Cardiac septum (tissue), 1 donor: ENCODE measurements around the gene CCDC92. TPM values are rescaled to one million over a fixed set of nuclear protein-coding genes. Genes with fewer than 3 reads are reported as not detected.
"Not testable (repeated sequence)": the region's sequence is repeated elsewhere in the genome, so short reads cannot be mapped to it uniquely, and the experiment has no call there.

Experiments
- DNase-seq: peaks from one replicate; pipeline ENCODE4 v3.0.0-alpha.2; 2020; ENCODE audit warnings: low spot score
- intact Hi-C: fragments of 100-400 bp; cut with DNase I; formaldehyde crosslinking; loops from one replicate; pipeline ENCODE4 v1.14.0; 2022
- total RNA-seq: library from RNA; stranded (reverse); fragmentation: NEBNext Ultra II Directional; extraction: Animal tissue kit (Norgen Biotek cat#: 25700); gene quantifications from one replicate; pipeline ENCODE4 v1.2.1, GENCODE V29; 2021
- donor health status: DM: no; HTN: no; CAD: no.

The CCDC92 gene
- total RNA-seq, 1 donor from 2014 or later: 48.3 TPM

GRCh38 chr12:123923927-123924326 lies 48.7 kb downstream of the CCDC92 start:
- no peak for DNase-seq
- intact Hi-C loops: no loop called here

DNA sequence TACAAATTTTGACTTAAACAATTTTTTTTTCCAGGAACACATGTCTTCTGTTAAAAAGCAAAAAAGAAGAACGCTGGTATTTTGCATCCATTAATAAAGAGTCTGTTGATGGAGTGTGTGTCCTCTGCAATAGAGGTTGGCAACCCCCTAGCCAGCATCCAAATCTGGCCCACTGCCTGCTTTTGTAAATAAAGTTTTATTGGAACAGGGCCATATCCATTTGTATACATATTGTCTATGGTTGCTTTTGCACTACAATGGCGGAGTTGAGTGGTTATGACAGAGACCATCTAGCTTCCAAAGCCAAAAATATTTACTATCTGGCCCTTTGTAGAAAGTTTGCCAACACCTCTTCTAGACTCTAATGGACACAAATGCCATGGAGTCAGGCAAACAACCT lies 49.6 kb downstream of the CCDC92 start:
- intact Hi-C loops: no loop called here
- no peak for DNase-seq

DNA sequence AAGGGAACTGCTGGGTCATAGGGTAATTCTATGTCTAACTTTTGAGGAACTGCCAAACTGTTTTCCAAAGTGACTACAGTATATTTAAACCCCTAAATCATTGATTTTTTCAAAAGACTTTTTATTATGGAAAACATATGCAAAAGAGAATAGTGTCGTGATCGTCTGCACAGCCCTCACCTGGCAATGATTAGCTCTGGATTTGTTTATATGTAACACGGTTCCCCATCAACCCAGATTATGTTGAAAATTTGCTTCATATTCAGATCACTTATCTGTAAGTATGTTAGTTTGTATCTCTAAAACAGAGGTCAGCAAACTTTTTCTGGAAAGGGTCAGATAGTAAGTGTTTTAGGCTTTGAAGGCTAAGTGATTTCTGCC lies 52.7 kb downstream of the CCDC92 start:
- DNase-seq: no peak
- intact Hi-C loops: no loop called here

DNA sequence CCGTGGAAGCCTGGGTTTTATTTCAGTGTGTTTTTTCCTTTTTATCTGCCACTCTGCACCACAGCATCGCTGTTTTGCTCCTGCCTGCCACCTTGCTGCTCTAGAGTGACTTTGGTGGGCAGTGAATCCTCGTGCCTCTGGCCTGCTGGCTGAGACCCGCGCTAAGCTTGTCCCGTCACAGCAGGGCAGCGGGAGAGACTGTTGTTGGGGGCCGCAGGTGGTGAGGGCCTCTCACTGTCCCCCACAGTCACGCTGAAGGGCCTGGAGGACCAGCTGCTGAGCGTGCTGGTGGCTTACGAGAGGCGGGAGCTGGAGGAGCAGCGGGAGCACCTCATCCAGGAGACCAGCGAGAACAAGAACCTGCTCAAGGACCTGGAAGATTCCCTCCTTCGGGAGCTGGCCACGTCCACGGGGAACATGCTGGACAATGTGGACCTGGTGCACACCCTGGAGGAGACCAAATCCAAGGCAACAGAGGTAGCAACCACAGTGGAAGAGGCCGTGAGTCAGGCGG lies 55.2 kb downstream of the CCDC92 start:
- intact Hi-C loops: no loop called here
- DNase-seq: no peak

DNA sequence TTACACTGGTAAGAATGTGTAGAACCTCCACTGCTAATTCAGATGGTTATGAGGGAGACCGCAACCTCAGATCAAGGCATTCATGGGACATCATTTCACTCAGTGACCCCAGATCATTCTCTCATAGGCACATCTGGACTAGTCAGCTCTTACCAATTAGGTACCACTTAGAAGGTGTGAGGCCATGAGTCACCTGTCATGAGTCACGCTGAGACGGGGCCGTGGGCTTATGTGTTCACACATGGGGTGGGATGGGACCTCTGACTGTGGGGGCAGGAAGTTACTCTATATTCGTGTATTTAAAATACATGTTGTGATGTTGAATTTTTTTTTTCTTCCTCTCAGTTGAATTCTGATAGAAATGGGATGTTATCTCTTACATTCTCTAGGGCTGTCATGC lies 55.9 kb downstream of the CCDC92 start:
- intact Hi-C loops: no loop called here
- no peak for DNase-seq

DNA sequence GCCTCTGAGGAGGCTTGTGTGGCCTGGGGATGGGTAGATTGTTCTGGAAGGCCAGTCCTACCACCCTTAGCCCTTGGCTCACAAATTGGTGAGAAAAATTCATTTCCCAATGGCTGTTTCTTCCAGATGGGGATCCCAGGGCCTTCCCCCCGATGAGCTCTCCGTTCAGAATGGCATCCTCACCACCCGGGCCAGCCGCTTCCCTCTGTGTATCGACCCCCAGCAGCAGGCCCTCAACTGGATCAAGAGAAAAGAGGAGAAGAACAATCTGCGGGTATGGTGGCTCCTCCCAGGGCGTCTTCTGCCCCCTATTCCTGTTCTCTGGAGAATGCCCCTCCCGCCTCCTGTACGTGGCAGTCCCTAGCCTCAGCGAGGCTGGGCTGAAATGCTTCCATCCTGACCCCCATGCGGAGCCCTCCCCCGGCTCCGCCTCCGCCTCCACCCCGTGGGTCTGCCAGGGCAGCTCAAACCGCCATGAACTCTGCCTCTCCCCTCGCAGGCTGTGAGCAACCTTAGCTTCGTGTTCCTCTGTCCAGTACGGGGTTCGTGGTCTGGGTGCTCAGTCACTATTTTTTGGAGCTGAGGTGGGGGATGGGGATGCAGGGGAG lies 57.8 kb downstream of the CCDC92 start:
- DNase-seq: no peak
- intact Hi-C loops: no loop called here

DNA sequence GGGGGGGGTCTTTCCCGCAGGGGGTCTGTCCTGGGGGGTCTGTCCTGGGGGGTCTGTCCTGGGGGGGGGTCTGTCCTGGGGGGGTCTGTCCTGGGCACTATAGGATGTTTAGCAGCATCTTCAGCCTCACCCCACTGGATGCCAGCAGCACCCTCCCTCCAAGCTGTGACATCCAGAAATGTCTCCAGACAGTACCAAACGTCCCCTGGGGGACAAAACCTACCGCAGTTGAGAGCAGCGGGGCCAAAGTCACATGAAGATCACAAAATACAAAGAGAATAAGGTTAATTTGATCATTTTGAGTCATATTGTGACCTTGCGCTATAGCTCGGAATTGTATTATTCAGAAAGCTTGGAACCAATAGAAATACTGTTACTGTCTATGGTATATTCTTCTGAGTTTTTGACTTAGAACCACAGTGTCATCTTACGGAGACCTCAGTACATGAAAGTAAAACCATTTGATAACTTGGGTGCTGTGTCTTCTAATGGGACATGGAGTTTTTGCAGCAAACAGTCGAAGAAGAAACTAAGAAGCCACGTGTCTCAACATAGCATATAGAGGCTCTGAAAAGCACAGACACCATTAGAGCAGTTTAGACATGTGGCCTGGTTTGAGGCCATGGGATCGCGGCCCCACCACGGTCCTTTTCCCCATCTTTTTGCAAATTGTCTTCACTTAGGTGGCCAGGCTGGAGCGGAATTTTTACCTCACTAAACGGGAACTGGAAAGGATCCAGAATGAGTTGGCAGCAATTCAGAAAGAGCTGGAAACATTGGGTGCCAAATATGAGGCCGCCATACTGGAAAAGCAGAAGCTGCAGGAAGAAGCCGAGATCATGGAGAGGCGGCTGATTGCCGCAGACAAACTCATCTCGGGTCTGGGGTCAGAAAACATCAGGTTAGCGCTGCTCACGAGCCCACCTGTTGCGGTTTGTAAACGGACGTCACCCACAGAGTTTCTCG lies 59.9 kb downstream of the CCDC92 start:
- no peak for DNase-seq
- intact Hi-C loops: no loop called here

- intact Hi-C loops, DNase-seq: not testable (repeated sequence)
Measured at GRCh38 chr12:123911672-123912409, 60.8 kb downstream of the CCDC92 start.

GRCh38 chr12:123910761-123911193 lies 61.9 kb downstream of the CCDC92 start:
- intact Hi-C loops: no loop called here
- DNase-seq: no peak

- DNase-seq: no peak
- intact Hi-C loops: no loop called here
Measured at GRCh38 chr12:123910057-123910456, 62.6 kb downstream of the CCDC92 start.

- intact Hi-C loops: loop anchor here (10.0 kb wide), 1 partner anchor 116 kb away; no protein-coding TSS in a partner anchor
- peak; percentile 72 for DNase-seq
Measured at GRCh38 chr12:123908884-123909725, 63.5 kb downstream of the CCDC92 start.

- DNase-seq: peak; percentile 65
- intact Hi-C loops: loop anchor here (10.0 kb wide), 1 partner anchor 117 kb away; no protein-coding TSS in a partner anchor
Measured at GRCh38 chr12:123907726-123908476, 64.7 kb downstream of the CCDC92 start.

DNA sequence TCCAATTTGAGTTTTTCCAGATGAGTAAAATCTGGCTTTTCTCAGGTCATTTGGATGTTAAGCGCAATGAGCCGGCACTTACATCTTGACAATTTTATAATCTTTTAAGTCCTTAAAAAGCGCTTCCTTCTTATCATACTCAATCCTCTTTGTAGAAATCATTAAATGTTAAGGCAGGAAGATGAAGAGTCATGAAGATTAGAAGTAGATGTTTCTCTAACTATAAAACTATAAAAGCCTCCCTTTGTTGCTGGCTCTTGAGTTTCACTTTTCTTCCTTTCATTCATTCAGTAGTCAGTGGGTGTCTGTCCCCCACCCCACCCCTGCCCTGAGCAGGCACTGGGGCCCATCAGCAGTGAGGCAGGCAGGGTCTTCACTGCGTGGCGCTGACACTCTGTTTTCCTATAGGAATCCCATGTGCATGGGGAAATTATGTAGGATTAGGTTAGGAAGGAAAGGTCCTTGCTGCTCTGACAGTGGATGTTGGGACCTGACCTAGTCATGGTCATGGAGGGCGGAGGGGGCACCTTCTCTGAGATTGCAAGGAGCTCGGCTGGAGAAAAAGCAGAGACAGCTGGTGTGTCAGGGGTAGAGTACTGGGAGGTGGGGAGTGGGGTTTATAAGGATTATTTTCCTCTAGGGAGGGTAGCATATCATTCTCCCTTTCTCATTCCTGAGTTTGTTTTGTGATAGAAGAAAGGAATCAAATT lies 65.8 kb downstream of the CCDC92 start:
- DNase-seq: no peak
- intact Hi-C loops: loop anchor here (10.0 kb wide), 1 partner anchor 118 kb away; no protein-coding TSS in a partner anchor

DNA sequence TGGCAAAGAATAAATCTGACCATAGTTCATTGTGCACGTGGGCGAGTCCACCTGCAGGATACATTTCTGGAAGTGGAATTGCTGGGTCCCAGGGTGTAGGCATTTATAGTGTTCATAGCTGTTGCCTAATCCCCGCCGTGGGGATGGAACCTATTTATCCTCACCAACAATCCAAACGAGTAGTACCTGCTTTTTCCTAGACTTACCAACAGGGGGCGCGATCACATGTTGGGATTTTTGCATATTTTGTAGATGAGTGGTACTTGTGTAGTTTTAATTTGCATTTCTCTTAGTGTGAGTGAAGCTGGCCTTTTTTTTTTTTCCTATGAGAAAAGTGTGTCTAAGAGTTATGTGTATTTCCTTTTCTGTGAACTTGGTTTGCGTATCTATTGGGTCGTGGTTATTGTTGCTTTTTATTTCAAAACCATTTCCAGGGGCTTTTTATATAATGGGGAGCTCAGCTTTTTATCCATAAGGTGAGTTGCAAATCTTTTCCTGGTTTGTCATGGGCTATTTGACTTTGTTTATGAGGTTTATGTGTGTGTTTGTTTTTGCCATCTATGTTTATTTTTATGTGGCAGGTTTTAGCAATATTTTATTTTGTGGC lies 67.2 kb downstream of the CCDC92 start:
- intact Hi-C loops: loop anchor here (2.0 to 10.0 kb wide), 2 partner anchors 79 to 119 kb away; no protein-coding TSS in a partner anchor
- DNase-seq: peak; percentile 74

- intact Hi-C loops: loop anchor here (2.0 to 10.0 kb wide), 2 partner anchors 81 to 121 kb away; no protein-coding TSS in a partner anchor
- peak; percentile 31 for DNase-seq
Measured at GRCh38 chr12:123903301-123904065, 69.1 kb downstream of the CCDC92 start.

GRCh38 chr12:123902821-123903220 lies 69.8 kb downstream of the CCDC92 start:
- intact Hi-C loops: loop anchor here (10.0 kb wide), 1 partner anchor 122 kb away; no protein-coding TSS in a partner anchor
- DNase-seq: peak; percentile 72
